GM23338 (cell line): ENCODE measurements around the gene IRF2BP2. TPM values are rescaled to one million over a fixed set of nuclear protein-coding genes. Genes with fewer than 3 reads are reported as not detected.
A peak's percentile ranks its signal among the peaks of the same experiment; 100 is the strongest.

Experiments used
- ATAC-seq: fragments of 200-7000 bp; cut with Tn5 transposase; 3 replicates; pipeline ENCODE4 v1.9.1; 2020
- DNase-seq: peaks from one replicate; pipeline ENCODE4 v3.0.0-alpha.2; 2015; ENCODE audit warnings: low spot score
- H2AFZ ChIP-seq: fragments of 200-600 bp; sonication (generic); 2 replicates; pipeline ENCODE4 v1.8.0; 2016; ENCODE audit warnings: antibody characterized with exemption, mild to moderate bottlenecking, moderate library complexity
- H3F3A ChIP-seq: fragments of 200-600 bp; sonication (generic); replicated peaks from 2 replicates; pipeline ENCODE4 v1.8.0; 2017; ENCODE audit warnings: antibody characterized with exemption, mixed run types, low read depth
- H3K27ac ChIP-seq: fragments of 200-600 bp; sonication (generic); 2 replicates; pipeline ENCODE4 v1.6.1; 2016; ENCODE audit warnings: low read depth
- H3K27me3 ChIP-seq: fragments of 200-600 bp; sonication (generic); 2 replicates; pipeline ENCODE4 v1.8.0; 2016; ENCODE audit warnings: mild to moderate bottlenecking, mixed run types, moderate library complexity; ENCODE audit not compliant: insufficient read depth
- H3K36me3 ChIP-seq: fragments of 200-600 bp; sonication (generic); 2 replicates; pipeline ENCODE4 v1.8.0; 2016; ENCODE audit warnings: mild to moderate bottlenecking; ENCODE audit not compliant: insufficient read depth
- H3K4me1 ChIP-seq: fragments of 200-600 bp; sonication (generic); 2 replicates; pipeline ENCODE4 v1.8.0; 2016; ENCODE audit warnings: mild to moderate bottlenecking, moderate library complexity; ENCODE audit not compliant: insufficient read depth
- H3K4me2 ChIP-seq: fragments of 200-600 bp; sonication (generic); 2 replicates; pipeline ENCODE4 v1.7.1; 2017; ENCODE audit warnings: mixed run types
- H3K4me3 ChIP-seq: fragments of 200-600 bp; sonication (generic); 2 replicates; pipeline ENCODE4 v1.6.1; 2016; ENCODE audit warnings: mixed run types
- H3K79me2 ChIP-seq: fragments of 200-600 bp; sonication (generic); replicated peaks from 2 replicates; pipeline ENCODE4 v1.8.0; 2017; ENCODE audit warnings: mild to moderate bottlenecking; ENCODE audit not compliant: insufficient read depth
- H3K9me2 ChIP-seq: fragments of 200-600 bp; sonication (generic); 2 replicates; pipeline ENCODE4 v1.8.0; 2017; ENCODE audit not compliant: insufficient read depth
- H4K20me1 ChIP-seq: fragments of 200-600 bp; sonication (generic); replicated peaks from 2 replicates; pipeline ENCODE4 v1.8.0; 2017; ENCODE audit warnings: mild to moderate bottlenecking; ENCODE audit not compliant: insufficient read depth
- H3K27ac Mint-ChIP-seq: 2 replicates; pipeline ENCODE4 v1.8.0; 2020; ENCODE audit warnings: inconsistent platforms, mild to moderate bottlenecking, moderate library complexity, mixed read lengths
- H3K27me3 Mint-ChIP-seq: 3 replicates; pipeline ENCODE4 v1.8.0; 2022; ENCODE audit warnings: low read depth, mild to moderate bottlenecking, moderate library complexity, mixed read lengths, inconsistent platforms; ENCODE audit not compliant: insufficient read depth, poor library complexity
- H3K36me3 Mint-ChIP-seq: 3 replicates; pipeline ENCODE4 v1.8.0; 2021; ENCODE audit warnings: low read depth, mild to moderate bottlenecking, inconsistent platforms, moderate library complexity, mixed read lengths
- H3K4me1 Mint-ChIP-seq: 3 replicates; pipeline ENCODE4 v1.8.0; 2020; ENCODE audit warnings: mild to moderate bottlenecking, inconsistent platforms, mixed read lengths
- H3K4me3 Mint-ChIP-seq: 3 replicates; pipeline ENCODE4 v1.8.0; 2021; ENCODE audit warnings: moderate library complexity, mild to moderate bottlenecking, inconsistent platforms, mixed read lengths
- H3K9me3 Mint-ChIP-seq: 3 replicates; pipeline ENCODE4 v1.8.0; 2020; ENCODE audit warnings: moderate library complexity, mild to moderate bottlenecking, inconsistent platforms, mixed read lengths
- CREB1 ChIP-seq: fragments of 250-450 bp; sonication (Bioruptor Pico); IDR thresholded peaks from 2 replicates; pipeline ENCODE4 v1.5.0; 2020; ENCODE audit warnings: low read depth, mild to moderate bottlenecking, moderate library complexity
- EZH2 ChIP-seq: fragments of 200-600 bp; sonication (generic); IDR thresholded peaks from one replicate; pipeline ENCODE4 v1.8.0; 2017; ENCODE audit warnings: antibody characterized with exemption, mild to moderate bottlenecking, low read depth; ENCODE audit not compliant: unreplicated experiment
- EZH2phosphoT487 ChIP-seq: fragments of 200-600 bp; sonication (generic); IDR thresholded peaks from one replicate; pipeline ENCODE4 v1.8.1; 2018; ENCODE audit warnings: antibody characterized with exemption; ENCODE audit not compliant: unreplicated experiment
- JUNB ChIP-seq: IDR thresholded peaks from one replicate; pipeline ENCODE4 v1.6.1; 2016; ENCODE audit warnings: antibody characterized with exemption; ENCODE audit not compliant: unreplicated experiment
- NANOG ChIP-seq: IDR thresholded peaks from 2 replicates; pipeline ENCODE4 v1.6.1; 2016; ENCODE audit warnings: antibody characterized with exemption, borderline replicate concordance
- POLR2AphosphoS5 ChIP-seq: IDR thresholded peaks from 2 replicates; pipeline ENCODE4 v1.6.1; 2016; ENCODE audit warnings: antibody characterized with exemption, low read depth
- STAT1 ChIP-seq: IDR thresholded peaks from one replicate; pipeline ENCODE4 v1.6.1; 2016; ENCODE audit warnings: antibody characterized with exemption; ENCODE audit not compliant: unreplicated experiment
- ZNF114 ChIP-seq: fragments of 250-450 bp; sonication (Bioruptor Pico); IDR thresholded peaks from 2 replicates; pipeline ENCODE4 v1.5.0; 2020; ENCODE audit warnings: mild to moderate bottlenecking, moderate library complexity
- ZNF331 ChIP-seq: fragments of 250-450 bp; sonication (Bioruptor Pico); IDR thresholded peaks from 2 replicates; pipeline ENCODE4 v1.5.0; 2020; ENCODE audit warnings: low read depth, mild to moderate bottlenecking, moderate library complexity
- polyA plus RNA-seq: library from polyadenylated mRNA; unstranded; fragments of >200 nt; fragmentation: Nextera tagmentation; extraction: Ambion mirVana; gene quantifications from 2 replicates; pipeline ENCODE4 v1.2.1, GENCODE V29; 2016
- total RNA-seq: library from RNA; depleted of rRNA; stranded (reverse); fragments of >200 nt; shearing (Covaris generic); gene quantifications from 2 replicates; pipeline ENCODE4 v1.2.3, GENCODE V29; 2014
- TF ChIP-seq, protein P1 (sequence below): fragments of 250-450 bp; sonication (Bioruptor Pico); IDR thresholded peaks from 2 replicates; pipeline ENCODE4 v1.5.0; 2020; ENCODE audit warnings: mild to moderate bottlenecking, moderate library complexity
- TF ChIP-seq, protein P2 (sequence below), 2 experiments: fragments of 200-600 bp in 1 of 2; sonication (generic) in 1 of 2; conservative IDR thresholded peaks; 2 replicates each; pipeline versions ENCODE4 v1.5.1 to v1.6.1; 2016 to 2017; ENCODE audit warnings: antibody characterized with exemption in 2 of 2, low read depth in 2 of 2, mild to moderate bottlenecking in 2 of 2, moderate library complexity in 1 of 2
- TF ChIP-seq, protein P3 (sequence below): IDR thresholded peaks from one replicate; pipeline ENCODE4 v1.6.1; 2018; ENCODE audit warnings: antibody characterized with exemption; ENCODE audit not compliant: unreplicated experiment
- TF ChIP-seq, protein P4 (sequence below): IDR thresholded peaks from 2 replicates; pipeline ENCODE4 v1.6.1; 2016; ENCODE audit warnings: antibody characterized with exemption

IRF2BP2 gene
- total and polyA plus RNA-seq, 2 experiments from 2014 or later, result 19.4 to 62.4 TPM

DNA sequence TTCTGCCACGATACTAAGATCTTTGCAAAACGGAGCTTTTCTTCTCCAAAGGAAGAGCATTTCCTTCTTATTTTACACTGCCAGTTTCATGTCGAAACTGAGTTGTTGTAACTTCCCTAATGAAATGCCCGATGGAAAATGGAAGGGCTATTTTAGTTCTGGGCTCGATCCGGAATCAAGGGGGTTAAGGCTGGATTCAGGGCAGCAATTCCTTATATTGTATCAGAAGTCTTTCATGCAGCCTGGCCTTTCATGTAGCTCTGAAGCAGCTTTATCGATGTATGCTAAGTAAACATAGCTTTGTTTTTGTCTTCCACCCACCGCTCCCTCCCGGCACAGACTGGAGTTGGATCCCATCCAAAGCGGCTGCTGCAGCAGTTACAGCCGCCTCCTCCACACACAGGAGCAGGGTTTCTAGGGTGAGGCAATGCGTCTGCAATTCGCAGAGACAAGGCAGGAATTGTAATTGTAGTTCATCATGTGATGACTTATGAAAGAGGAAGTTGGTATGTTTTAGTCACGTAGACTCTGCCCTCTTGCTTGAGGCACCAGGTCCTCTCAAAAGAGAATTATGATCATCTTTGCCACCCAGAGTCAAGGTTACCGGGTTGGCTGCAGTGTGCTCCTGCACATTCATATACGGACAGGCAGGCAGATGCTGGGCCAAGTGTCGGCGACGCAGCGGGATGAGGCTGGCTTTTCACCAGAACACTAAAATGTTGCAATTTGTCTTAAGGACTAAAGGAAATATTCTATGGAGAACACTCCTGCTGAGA, 2.6 kb upstream of the IRF2BP2 start:
- Histone ChIP-seq H3K79me2 (peaks cover 16% of the 10 kb centered on the region), H3K4me1 (peaks cover 34% of the 10 kb centered on the region), H3K4me2 (peak overlapping the region; percentile 57), H3K4me3 (no peak overlapping the region; the same call in 1 of the 2 replicates), H3F3A (peaks cover 4% of the 10 kb centered on the region; the same call in 1 of the 2 replicates), H3K27me3 (no peaks in the 10 kb centered on the region), H3K36me3 (no peaks in the 10 kb centered on the region), H4K20me1 (no peaks in the 10 kb centered on the region; the same call in 1 of the 2 replicates), H2AFZ (peak overlapping the region; percentile 29), H3K27ac (peak overlapping the region; percentile 98), H3K9me2 (no peaks in the 10 kb centered on the region)
- peak overlapping the region; percentile 90 for H3K27ac Mint-ChIP-seq
- TF ChIP-seq, protein P1, sequence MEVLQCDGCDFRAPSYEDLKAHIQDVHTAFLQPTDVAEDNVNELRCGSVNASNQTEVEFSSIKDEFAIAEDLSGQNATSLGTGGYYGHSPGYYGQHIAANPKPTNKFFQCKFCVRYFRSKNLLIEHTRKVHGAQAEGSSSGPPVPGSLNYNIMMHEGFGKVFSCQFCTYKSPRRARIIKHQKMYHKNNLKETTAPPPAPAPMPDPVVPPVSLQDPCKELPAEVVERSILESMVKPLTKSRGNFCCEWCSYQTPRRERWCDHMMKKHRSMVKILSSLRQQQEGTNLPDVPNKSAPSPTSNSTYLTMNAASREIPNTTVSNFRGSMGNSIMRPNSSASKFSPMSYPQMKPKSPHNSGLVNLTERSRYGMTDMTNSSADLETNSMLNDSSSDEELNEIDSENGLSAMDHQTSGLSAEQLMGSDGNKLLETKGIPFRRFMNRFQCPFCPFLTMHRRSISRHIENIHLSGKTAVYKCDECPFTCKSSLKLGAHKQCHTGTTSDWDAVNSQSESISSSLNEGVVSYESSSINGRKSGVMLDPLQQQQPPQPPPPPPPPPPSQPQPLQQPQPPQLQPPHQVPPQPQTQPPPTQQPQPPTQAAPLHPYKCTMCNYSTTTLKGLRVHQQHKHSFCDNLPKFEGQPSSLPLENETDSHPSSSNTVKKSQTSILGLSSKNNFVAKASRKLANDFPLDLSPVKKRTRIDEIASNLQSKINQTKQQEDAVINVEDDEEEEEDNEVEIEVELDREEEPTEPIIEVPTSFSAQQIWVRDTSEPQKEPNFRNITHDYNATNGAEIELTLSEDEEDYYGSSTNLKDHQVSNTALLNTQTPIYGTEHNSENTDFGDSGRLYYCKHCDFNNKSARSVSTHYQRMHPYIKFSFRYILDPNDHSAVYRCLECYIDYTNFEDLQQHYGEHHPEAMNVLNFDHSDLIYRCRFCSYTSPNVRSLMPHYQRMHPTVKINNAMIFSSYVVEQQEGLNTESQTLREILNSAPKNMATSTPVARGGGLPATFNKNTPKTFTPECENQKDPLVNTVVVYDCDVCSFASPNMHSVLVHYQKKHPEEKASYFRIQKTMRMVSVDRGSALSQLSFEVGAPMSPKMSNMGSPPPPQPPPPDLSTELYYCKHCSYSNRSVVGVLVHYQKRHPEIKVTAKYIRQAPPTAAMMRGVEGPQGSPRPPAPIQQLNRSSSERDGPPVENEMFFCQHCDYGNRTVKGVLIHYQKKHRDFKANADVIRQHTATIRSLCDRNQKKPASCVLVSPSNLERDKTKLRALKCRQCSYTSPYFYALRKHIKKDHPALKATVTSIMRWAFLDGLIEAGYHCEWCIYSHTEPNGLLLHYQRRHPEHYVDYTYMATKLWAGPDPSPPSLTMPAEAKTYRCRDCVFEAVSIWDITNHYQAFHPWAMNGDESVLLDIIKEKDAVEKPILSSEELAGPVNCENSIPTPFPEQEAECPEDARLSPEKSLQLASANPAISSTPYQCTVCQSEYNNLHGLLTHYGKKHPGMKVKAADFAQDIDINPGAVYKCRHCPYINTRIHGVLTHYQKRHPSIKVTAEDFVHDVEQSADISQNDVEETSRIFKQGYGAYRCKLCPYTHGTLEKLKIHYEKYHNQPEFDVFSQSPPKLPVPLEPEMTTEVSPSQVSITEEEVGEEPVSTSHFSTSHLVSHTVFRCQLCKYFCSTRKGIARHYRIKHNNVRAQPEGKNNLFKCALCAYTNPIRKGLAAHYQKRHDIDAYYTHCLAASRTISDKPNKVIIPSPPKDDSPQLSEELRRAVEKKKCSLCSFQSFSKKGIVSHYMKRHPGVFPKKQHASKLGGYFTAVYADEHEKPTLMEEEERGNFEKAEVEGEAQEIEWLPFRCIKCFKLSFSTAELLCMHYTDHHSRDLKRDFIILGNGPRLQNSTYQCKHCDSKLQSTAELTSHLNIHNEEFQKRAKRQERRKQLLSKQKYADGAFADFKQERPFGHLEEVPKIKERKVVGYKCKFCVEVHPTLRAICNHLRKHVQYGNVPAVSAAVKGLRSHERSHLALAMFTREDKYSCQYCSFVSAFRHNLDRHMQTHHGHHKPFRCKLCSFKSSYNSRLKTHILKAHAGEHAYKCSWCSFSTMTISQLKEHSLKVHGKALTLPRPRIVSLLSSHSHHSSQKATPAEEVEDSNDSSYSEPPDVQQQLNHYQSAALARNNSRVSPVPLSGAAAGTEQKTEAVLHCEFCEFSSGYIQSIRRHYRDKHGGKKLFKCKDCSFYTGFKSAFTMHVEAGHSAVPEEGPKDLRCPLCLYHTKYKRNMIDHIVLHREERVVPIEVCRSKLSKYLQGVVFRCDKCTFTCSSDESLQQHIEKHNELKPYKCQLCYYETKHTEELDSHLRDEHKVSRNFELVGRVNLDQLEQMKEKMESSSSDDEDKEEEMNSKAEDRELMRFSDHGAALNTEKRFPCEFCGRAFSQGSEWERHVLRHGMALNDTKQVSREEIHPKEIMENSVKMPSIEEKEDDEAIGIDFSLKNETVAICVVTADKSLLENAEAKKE, result no peak
- TF ChIP-seq CREB1 (CRISPR knock-in tag) (no peak), POLR2AphosphoS5 (no peak), EZH2 (no peak), ZNF114 (CRISPR knock-in tag) (no peak), JUNB (no peak), EZH2phosphoT487 (no peak), NANOG (no peak), STAT1 (no peak), ZNF331 (CRISPR knock-in tag) (no peak)
- TF ChIP-seq, protein P2, sequence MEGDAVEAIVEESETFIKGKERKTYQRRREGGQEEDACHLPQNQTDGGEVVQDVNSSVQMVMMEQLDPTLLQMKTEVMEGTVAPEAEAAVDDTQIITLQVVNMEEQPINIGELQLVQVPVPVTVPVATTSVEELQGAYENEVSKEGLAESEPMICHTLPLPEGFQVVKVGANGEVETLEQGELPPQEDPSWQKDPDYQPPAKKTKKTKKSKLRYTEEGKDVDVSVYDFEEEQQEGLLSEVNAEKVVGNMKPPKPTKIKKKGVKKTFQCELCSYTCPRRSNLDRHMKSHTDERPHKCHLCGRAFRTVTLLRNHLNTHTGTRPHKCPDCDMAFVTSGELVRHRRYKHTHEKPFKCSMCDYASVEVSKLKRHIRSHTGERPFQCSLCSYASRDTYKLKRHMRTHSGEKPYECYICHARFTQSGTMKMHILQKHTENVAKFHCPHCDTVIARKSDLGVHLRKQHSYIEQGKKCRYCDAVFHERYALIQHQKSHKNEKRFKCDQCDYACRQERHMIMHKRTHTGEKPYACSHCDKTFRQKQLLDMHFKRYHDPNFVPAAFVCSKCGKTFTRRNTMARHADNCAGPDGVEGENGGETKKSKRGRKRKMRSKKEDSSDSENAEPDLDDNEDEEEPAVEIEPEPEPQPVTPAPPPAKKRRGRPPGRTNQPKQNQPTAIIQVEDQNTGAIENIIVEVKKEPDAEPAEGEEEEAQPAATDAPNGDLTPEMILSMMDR (conservative IDR thresholded peaks at IDR 0.05; ENCODE audit: low read depth in 2 of 2), result no peak
- TF ChIP-seq, protein P3, sequence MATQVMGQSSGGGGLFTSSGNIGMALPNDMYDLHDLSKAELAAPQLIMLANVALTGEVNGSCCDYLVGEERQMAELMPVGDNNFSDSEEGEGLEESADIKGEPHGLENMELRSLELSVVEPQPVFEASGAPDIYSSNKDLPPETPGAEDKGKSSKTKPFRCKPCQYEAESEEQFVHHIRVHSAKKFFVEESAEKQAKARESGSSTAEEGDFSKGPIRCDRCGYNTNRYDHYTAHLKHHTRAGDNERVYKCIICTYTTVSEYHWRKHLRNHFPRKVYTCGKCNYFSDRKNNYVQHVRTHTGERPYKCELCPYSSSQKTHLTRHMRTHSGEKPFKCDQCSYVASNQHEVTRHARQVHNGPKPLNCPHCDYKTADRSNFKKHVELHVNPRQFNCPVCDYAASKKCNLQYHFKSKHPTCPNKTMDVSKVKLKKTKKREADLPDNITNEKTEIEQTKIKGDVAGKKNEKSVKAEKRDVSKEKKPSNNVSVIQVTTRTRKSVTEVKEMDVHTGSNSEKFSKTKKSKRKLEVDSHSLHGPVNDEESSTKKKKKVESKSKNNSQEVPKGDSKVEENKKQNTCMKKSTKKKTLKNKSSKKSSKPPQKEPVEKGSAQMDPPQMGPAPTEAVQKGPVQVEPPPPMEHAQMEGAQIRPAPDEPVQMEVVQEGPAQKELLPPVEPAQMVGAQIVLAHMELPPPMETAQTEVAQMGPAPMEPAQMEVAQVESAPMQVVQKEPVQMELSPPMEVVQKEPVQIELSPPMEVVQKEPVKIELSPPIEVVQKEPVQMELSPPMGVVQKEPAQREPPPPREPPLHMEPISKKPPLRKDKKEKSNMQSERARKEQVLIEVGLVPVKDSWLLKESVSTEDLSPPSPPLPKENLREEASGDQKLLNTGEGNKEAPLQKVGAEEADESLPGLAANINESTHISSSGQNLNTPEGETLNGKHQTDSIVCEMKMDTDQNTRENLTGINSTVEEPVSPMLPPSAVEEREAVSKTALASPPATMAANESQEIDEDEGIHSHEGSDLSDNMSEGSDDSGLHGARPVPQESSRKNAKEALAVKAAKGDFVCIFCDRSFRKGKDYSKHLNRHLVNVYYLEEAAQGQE, result no peak
- TF ChIP-seq, protein P4, sequence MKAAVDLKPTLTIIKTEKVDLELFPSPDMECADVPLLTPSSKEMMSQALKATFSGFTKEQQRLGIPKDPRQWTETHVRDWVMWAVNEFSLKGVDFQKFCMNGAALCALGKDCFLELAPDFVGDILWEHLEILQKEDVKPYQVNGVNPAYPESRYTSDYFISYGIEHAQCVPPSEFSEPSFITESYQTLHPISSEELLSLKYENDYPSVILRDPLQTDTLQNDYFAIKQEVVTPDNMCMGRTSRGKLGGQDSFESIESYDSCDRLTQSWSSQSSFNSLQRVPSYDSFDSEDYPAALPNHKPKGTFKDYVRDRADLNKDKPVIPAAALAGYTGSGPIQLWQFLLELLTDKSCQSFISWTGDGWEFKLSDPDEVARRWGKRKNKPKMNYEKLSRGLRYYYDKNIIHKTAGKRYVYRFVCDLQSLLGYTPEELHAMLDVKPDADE, result no peak
- H3K9me3 Mint-ChIP-seq, result peaks cover 5% of the 10 kb centered on the region; the same call in 1 of the 3 replicates
- DNase-seq (peak; percentile 57), ATAC-seq (peak; percentile 4; the same call in 2 of the 3 replicates)
- peak overlapping the region; percentile 21; the same call in 1 of the 3 replicates for H3K4me3 Mint-ChIP-seq
- H3K4me1 Mint-ChIP-seq, result peaks cover 50% of the 10 kb centered on the region
- peaks cover 16% of the 10 kb centered on the region for H3K27me3 Mint-ChIP-seq
- H3K36me3 Mint-ChIP-seq, result peaks cover 12% of the 10 kb centered on the region
